ENCODE measurements around the gene KLHL29. TPM values are rescaled to one million over a fixed set of nuclear protein-coding genes. Genes with fewer than 3 reads are reported as not detected.

The KLHL29 gene
- total RNA-seq, 1 experiment from 2014 or later, result 16.7 TPM

DNA sequence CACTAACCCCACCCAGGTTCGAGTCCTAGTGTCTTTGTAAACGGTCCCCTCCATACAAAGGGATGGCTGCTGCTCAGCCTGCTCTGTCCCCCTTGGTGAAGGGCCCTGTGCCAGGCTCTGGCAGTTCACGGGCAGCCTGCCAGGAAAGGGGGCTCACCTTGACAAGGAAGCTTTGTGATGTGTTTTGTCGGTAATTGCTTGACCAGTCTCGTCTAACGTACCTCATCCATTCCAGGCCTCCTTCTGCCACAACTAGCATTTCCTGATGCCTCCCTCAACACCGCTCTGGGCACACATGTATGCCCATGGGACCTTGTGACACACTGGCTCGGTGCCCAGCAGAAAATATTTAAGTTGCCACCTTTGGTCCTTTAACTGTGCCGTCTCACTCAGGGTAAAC is 171.9 kb downstream of the KLHL29 start:
- no peaks in the 10 kb centered on the region for H3K79me2 ChIP-seq (ENCODE audit: insufficient read depth, low read length)

DNA sequence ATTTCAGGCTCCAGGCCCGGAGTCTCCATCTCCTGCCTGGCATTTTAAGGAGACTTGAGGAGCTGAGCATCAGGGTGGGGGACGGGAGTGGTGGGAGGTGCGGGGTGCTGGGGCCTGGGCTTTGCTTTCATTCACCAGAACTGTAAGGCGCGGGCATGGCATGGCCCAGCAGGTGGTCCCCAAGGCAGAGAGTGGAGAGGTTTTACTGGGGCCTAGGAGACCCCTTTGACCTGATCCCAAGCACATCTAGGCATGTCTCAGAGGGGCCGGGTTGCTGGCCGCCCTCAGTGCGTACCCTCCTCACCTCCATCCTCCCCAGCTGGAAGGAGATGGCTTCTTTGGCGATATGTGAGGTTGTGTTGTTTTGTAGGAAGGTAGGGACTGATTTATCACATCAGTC is 172.5 kb downstream of the KLHL29 start:
- RAD21 ChIA-PET (ENCODE audit: low non-redundant PET in 1 of 2, low total read pairs in 2 of 2, uncharacterized antibody in 2 of 2, unreplicated experiment in 2 of 2), result no interaction called here
- no TSS peak for BruUV-seq (replicated peaks)
- no peak for ATAC-seq
- TF ChIP-seq EGR1 (IDR thresholded peaks at IDR 0.05; ENCODE audit: low read depth) (no peak), POLR2AphosphoS5 (IDR thresholded peaks at IDR 0.05; ENCODE audit: low read depth, low read length) (no peak), SP1 (IDR thresholded peaks at IDR 0.05; ENCODE audit: low read depth) (no peak), SRF (IDR thresholded peaks at IDR 0.05; ENCODE audit: low read depth) (no peak), RAD21 (IDR thresholded peaks at IDR 0.05; ENCODE audit: low read depth) (no peak), ZBTB33 (IDR thresholded peaks at IDR 0.05; ENCODE audit: extremely low read depth, insufficient replicate concordance, low read length) (no peak), EZH2 (IDR thresholded peaks at IDR 0.05) (no peak), ZNF274 (IDR thresholded peaks at IDR 0.05; ENCODE audit: low read depth, low read length) (no peak), CEBPB (IDR thresholded peaks at IDR 0.05; ENCODE audit: low read depth) (no peak), YY1 (IDR thresholded peaks at IDR 0.05; ENCODE audit: extremely low read depth, insufficient replicate concordance, low read depth, low read length) (no peak), EZH2phosphoT487 (IDR thresholded peaks at IDR 0.05; ENCODE audit: borderline replicate concordance) (no peak), CBX3 (IDR thresholded peaks at IDR 0.05; ENCODE audit: low read depth) (no peak), FOSL1 (IDR thresholded peaks at IDR 0.05; ENCODE audit: low read depth) (no peak), ATF3 (IDR thresholded peaks at IDR 0.05) (no peak), JUND (IDR thresholded peaks at IDR 0.05) (no peak), POLR2A (IDR thresholded peaks at IDR 0.05; ENCODE audit: borderline replicate concordance, extremely low read depth, insufficient read depth, insufficient read length) (no peak)
- TF ChIP-seq, protein P1, sequence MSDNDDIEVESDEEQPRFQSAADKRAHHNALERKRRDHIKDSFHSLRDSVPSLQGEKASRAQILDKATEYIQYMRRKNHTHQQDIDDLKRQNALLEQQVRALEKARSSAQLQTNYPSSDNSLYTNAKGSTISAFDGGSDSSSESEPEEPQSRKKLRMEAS (IDR thresholded peaks at IDR 0.05), result no peak
- H3K4me1 ChIP-seq (ENCODE audit: control insufficient read depth in 1 of 2, insufficient read depth in 2 of 2, low read length in 2 of 2), result no peaks in the 10 kb centered on the region
- no peaks in the 10 kb centered on the region for H3K27me3 ChIP-seq (ENCODE audit: insufficient read depth, low read length)
- no peak for DNase-seq (ENCODE audit: low read depth, low spot score)
- no peak overlapping the region for H3K4me2 ChIP-seq (ENCODE audit: low read length)
- no peaks in the 10 kb centered on the region for H3K36me3 ChIP-seq (ENCODE audit: control insufficient read depth in 1 of 2, insufficient read depth in 2 of 2, low read length in 2 of 2)
- no peaks in the 10 kb centered on the region for H3K9me2 ChIP-seq (ENCODE audit: insufficient read depth)
- CTCF ChIA-PET, result no interaction called here
- no peaks in the 10 kb centered on the region for H3K9me3 ChIP-seq (ENCODE audit: control insufficient read depth in 1 of 2, insufficient read depth in 1 of 2, low read depth in 1 of 2, low read length in 2 of 2)
- no peak overlapping the region for H3K27ac ChIP-seq (ENCODE audit: low read depth, low read length)
- POLR2A ChIA-PET, result no interaction called here
- no peak overlapping the region for H3K9ac ChIP-seq (ENCODE audit: low read length)
- H2AFZ ChIP-seq (ENCODE audit: low read depth, low read length, poor library complexity, severe bottlenecking), result no peak overlapping the region
- no peaks in the 10 kb centered on the region for H4K20me1 ChIP-seq (ENCODE audit: insufficient read depth)
- intact Hi-C loops (cut with micrococcal nuclease), result no loop called here
- no peak overlapping the region for H3K4me3 ChIP-seq (replicated peaks in 1 of 2; ENCODE audit: low read depth in 1 of 2, low read length in 2 of 2)
- no peaks in the 10 kb centered on the region for H3K79me2 ChIP-seq (ENCODE audit: insufficient read depth, low read length)

More for the DNA sequence above, 171.9 kb downstream of the KLHL29 start:
- BruUV-seq (replicated peaks), result no TSS peak
- CTCF ChIA-PET, result no interaction called here
- RAD21 ChIA-PET (ENCODE audit: low non-redundant PET in 1 of 2, low total read pairs in 2 of 2, uncharacterized antibody in 2 of 2, unreplicated experiment in 2 of 2), result no interaction called here
- no peaks in the 10 kb centered on the region for H3K9me2 ChIP-seq (ENCODE audit: insufficient read depth)
- ATAC-seq (no peak), DNase-seq (ENCODE audit: low read depth, low spot score) (no peak)
- no peak overlapping the region for H3K4me3 ChIP-seq (replicated peaks in 1 of 2; ENCODE audit: low read depth in 1 of 2, low read length in 2 of 2)
- no peaks in the 10 kb centered on the region for H3K36me3 ChIP-seq (ENCODE audit: control insufficient read depth in 1 of 2, insufficient read depth in 2 of 2, low read length in 2 of 2)
- no peak overlapping the region for H3K4me2 ChIP-seq (ENCODE audit: low read length)
- H3K9ac ChIP-seq (ENCODE audit: low read length), result no peak overlapping the region
- no peak overlapping the region for H3K27ac ChIP-seq (ENCODE audit: low read depth, low read length)
- no peaks in the 10 kb centered on the region for H3K27me3 ChIP-seq (ENCODE audit: insufficient read depth, low read length)
- intact Hi-C loops (cut with micrococcal nuclease), result no loop called here
- H3K4me1 ChIP-seq (ENCODE audit: control insufficient read depth in 1 of 2, insufficient read depth in 2 of 2, low read length in 2 of 2), result no peaks in the 10 kb centered on the region
- H2AFZ ChIP-seq (ENCODE audit: low read depth, low read length, poor library complexity, severe bottlenecking), result no peak overlapping the region
- no peaks in the 10 kb centered on the region for H3K9me3 ChIP-seq (ENCODE audit: control insufficient read depth in 1 of 2, insufficient read depth in 1 of 2, low read depth in 1 of 2, low read length in 2 of 2)
- POLR2A ChIA-PET, result no interaction called here
- no peak for TF ChIP-seq POLR2A (IDR thresholded peaks at IDR 0.05; ENCODE audit: borderline replicate concordance, extremely low read depth, insufficient read depth, insufficient read length)
- TF ChIP-seq EGR1 (IDR thresholded peaks at IDR 0.05; ENCODE audit: low read depth), result no peak
- no peak for TF ChIP-seq TCF7L2 (IDR thresholded peaks at IDR 0.05; ENCODE audit: borderline replicate concordance, extremely low read depth, insufficient read depth, insufficient read length)
- TF ChIP-seq YY1 (IDR thresholded peaks at IDR 0.05; ENCODE audit: extremely low read depth, insufficient replicate concordance, low read depth, low read length), result no peak
- no peaks in the 10 kb centered on the region for H4K20me1 ChIP-seq (ENCODE audit: insufficient read depth)
